ENCODE results near the gene POLR2E.

- TF ChIP-seq YY1 (IDR thresholded peaks at IDR 0.05; ENCODE audit: low read depth): no peak
- no peak for TF ChIP-seq CTCF (IDR thresholded peaks at IDR 0.05)
- TF ChIP-seq TCF12 (IDR thresholded peaks at IDR 0.05): no peak
- TF ChIP-seq TAF1 (IDR thresholded peaks at IDR 0.05; ENCODE audit: borderline replicate concordance, low read depth, low read length): no peak
- no peak for TF ChIP-seq EP300 (IDR thresholded peaks at IDR 0.05; ENCODE audit: borderline replicate concordance in 1 of 2, low read depth in 1 of 2, low read length in 1 of 2)
- TF ChIP-seq GABPA (IDR thresholded peaks at IDR 0.05; ENCODE audit: low read depth): no peak
- no peak for TF ChIP-seq REST (IDR thresholded peaks at IDR 0.05; ENCODE audit: low read depth, low read length)
Measured at GRCh38 chr19:1105873-1106840, 11.0 kb upstream of the POLR2E start.
